Measurements from ENCODE around the gene STMND1. TPM values are rescaled to one million over a fixed set of nuclear protein-coding genes. Genes with fewer than 3 reads are reported as not detected.

STMND1 gene
- total and polyA plus RNA-seq, 2 experiments from 2014 or later = 0.80 TPM; not detected in 1

GRCh38 chr6:17150096-17150495, 48.2 kb downstream of the STMND1 start (continued):
- TF ChIP-seq REST (IDR thresholded peaks at IDR 0.05; ENCODE audit: unreplicated experiment) (no peak), ETS1 (IDR thresholded peaks at IDR 0.05) (no peak), POLR2AphosphoS5 (IDR thresholded peaks at IDR 0.05; ENCODE audit: low read depth) (no peak)

GRCh38 chr6:17151888-17152287, 50.0 kb downstream of the STMND1 start:
- no peaks in the 10 kb centered on the region for H3K36me3 ChIP-seq (ENCODE audit: insufficient read depth)
- Mint-ChIP-seq H3K36me3 (ENCODE audit: low read depth) (no peaks in the 10 kb centered on the region), H3K27me3 (ENCODE audit: insufficient read depth, low read depth, poor library complexity) (peaks cover 4% of the 10 kb centered on the region), H3K27ac (no peak overlapping the region), H3K4me1 (no peaks in the 10 kb centered on the region), H3K4me3 (no peak overlapping the region), H3K9me3 (no peaks in the 10 kb centered on the region; the same call in 2 of the 3 replicates)
- H3K4me1 ChIP-seq (ENCODE audit: insufficient read depth) = no peaks in the 10 kb centered on the region
- no peak overlapping the region for H3K27ac ChIP-seq (ENCODE audit: low read depth)
- no peaks in the 10 kb centered on the region for H4K20me1 ChIP-seq (replicated peaks; ENCODE audit: insufficient read depth)
- no peak overlapping the region for H3K4me2 ChIP-seq
- no peaks in the 10 kb centered on the region for H3K79me2 ChIP-seq (replicated peaks; ENCODE audit: insufficient read depth)
- H3K4me3 ChIP-seq = no peak overlapping the region
- TF ChIP-seq EZH2phosphoT487 (IDR thresholded peaks at IDR 0.05; ENCODE audit: unreplicated experiment) (no peak), ZNF114 (CRISPR knock-in tag; IDR thresholded peaks at IDR 0.05) (no peak), EZH2 (IDR thresholded peaks at IDR 0.05; ENCODE audit: low read depth, unreplicated experiment) (no peak), POLR2AphosphoS5 (IDR thresholded peaks at IDR 0.05; ENCODE audit: low read depth) (no peak), NANOG (IDR thresholded peaks at IDR 0.05; ENCODE audit: borderline replicate concordance) (no peak)
- H2AFZ ChIP-seq = no peak overlapping the region
- H3K27me3 ChIP-seq (ENCODE audit: insufficient read depth) = no peaks in the 10 kb centered on the region
- DNase-seq (ENCODE audit: low spot score) = no peak
- no peaks in the 10 kb centered on the region for H3K9me2 ChIP-seq (ENCODE audit: insufficient read depth)
- H3F3A ChIP-seq (replicated peaks; ENCODE audit: low read depth) = no peaks in the 10 kb centered on the region
- ATAC-seq = no peak

GRCh38 chr6:17152703-17153102, 50.9 kb downstream of the STMND1 start:
- H3K4me2 ChIP-seq = no peak overlapping the region
- H2AFZ ChIP-seq = no peak overlapping the region
- ATAC-seq = no peak
- no peak overlapping the region for H3K4me3 ChIP-seq
- no peaks in the 10 kb centered on the region for H3K4me1 Mint-ChIP-seq
- H3K9me2 ChIP-seq (ENCODE audit: insufficient read depth) = no peaks in the 10 kb centered on the region
- no peak overlapping the region for H3K4me3 Mint-ChIP-seq
- no peaks in the 10 kb centered on the region for H3K4me1 ChIP-seq (ENCODE audit: insufficient read depth)
- H3F3A ChIP-seq (replicated peaks; ENCODE audit: low read depth) = no peaks in the 10 kb centered on the region
- H3K79me2 ChIP-seq (replicated peaks; ENCODE audit: insufficient read depth) = no peaks in the 10 kb centered on the region
- no peaks in the 10 kb centered on the region; the same call in 2 of the 3 replicates for H3K9me3 Mint-ChIP-seq
- H4K20me1 ChIP-seq (replicated peaks; ENCODE audit: insufficient read depth) = no peaks in the 10 kb centered on the region
- no peak overlapping the region for H3K27ac ChIP-seq (ENCODE audit: low read depth)
- H3K36me3 Mint-ChIP-seq (ENCODE audit: low read depth) = no peaks in the 10 kb centered on the region
- H3K36me3 ChIP-seq (ENCODE audit: insufficient read depth) = no peaks in the 10 kb centered on the region
- H3K27me3 Mint-ChIP-seq (ENCODE audit: insufficient read depth, low read depth, poor library complexity) = peaks cover 4% of the 10 kb centered on the region
- no peak for DNase-seq (ENCODE audit: low spot score)
- H3K27ac Mint-ChIP-seq = no peak overlapping the region
- no peaks in the 10 kb centered on the region for H3K27me3 ChIP-seq (ENCODE audit: insufficient read depth)
- TF ChIP-seq ZNF114 (CRISPR knock-in tag; IDR thresholded peaks at IDR 0.05) = no peak
- TF ChIP-seq CREB1 (CRISPR knock-in tag; IDR thresholded peaks at IDR 0.05; ENCODE audit: low read depth) = no peak
- TF ChIP-seq REST (IDR thresholded peaks at IDR 0.05; ENCODE audit: unreplicated experiment) = no peak
- TF ChIP-seq POLR2AphosphoS5 (IDR thresholded peaks at IDR 0.05; ENCODE audit: low read depth) = no peak
- TF ChIP-seq EZH2phosphoT487 (IDR thresholded peaks at IDR 0.05; ENCODE audit: unreplicated experiment) = no peak
- TF ChIP-seq JUNB (IDR thresholded peaks at IDR 0.05; ENCODE audit: unreplicated experiment) = no peak
- no peak for TF ChIP-seq EZH2 (IDR thresholded peaks at IDR 0.05; ENCODE audit: low read depth, unreplicated experiment)
- no peak for TF ChIP-seq STAT1 (IDR thresholded peaks at IDR 0.05; ENCODE audit: unreplicated experiment)
- TF ChIP-seq ZNF331 (CRISPR knock-in tag; IDR thresholded peaks at IDR 0.05; ENCODE audit: low read depth) = no peak
- TF ChIP-seq CTCF (conservative IDR thresholded peaks at IDR 0.05; ENCODE audit: low read depth in 2 of 2) = no peak
- TF ChIP-seq NANOG (IDR thresholded peaks at IDR 0.05; ENCODE audit: borderline replicate concordance) = no peak

Data from GM23338 (cell line).